Measurements from ENCODE around the gene COG4. TPM values are rescaled to one million over a fixed set of nuclear protein-coding genes. Genes with fewer than 3 reads are reported as not detected.

The COG4 gene
- total RNA-seq, 1 donor from 2014 or later = 45.3 TPM

- H3K4me3 ChIP-seq (ENCODE audit: low read depth, low read length) = no peak overlapping the region
- no peaks in the 10 kb centered on the region for H3K27me3 ChIP-seq (ENCODE audit: control insufficient read depth, insufficient read depth, low read length)
- TF ChIP-seq, protein P1, sequence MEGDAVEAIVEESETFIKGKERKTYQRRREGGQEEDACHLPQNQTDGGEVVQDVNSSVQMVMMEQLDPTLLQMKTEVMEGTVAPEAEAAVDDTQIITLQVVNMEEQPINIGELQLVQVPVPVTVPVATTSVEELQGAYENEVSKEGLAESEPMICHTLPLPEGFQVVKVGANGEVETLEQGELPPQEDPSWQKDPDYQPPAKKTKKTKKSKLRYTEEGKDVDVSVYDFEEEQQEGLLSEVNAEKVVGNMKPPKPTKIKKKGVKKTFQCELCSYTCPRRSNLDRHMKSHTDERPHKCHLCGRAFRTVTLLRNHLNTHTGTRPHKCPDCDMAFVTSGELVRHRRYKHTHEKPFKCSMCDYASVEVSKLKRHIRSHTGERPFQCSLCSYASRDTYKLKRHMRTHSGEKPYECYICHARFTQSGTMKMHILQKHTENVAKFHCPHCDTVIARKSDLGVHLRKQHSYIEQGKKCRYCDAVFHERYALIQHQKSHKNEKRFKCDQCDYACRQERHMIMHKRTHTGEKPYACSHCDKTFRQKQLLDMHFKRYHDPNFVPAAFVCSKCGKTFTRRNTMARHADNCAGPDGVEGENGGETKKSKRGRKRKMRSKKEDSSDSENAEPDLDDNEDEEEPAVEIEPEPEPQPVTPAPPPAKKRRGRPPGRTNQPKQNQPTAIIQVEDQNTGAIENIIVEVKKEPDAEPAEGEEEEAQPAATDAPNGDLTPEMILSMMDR (IDR thresholded peaks at IDR 0.05; ENCODE audit: insufficient read depth, low read length, severe bottlenecking) = no peak
- DNase-seq (ENCODE audit: low read depth) (no peak), FAIRE-seq (no peak)
- peaks cover 4% of the 10 kb centered on the region for H3K36me3 ChIP-seq (ENCODE audit: control insufficient read depth, insufficient read depth, low read length)
These were observed 53.0 kb downstream of the COG4 start for GRCh38 chr16:70470141-70470926.

- Histone ChIP-seq H3K36me3 (ENCODE audit: control insufficient read depth, insufficient read depth, low read length) (peaks cover 6% of the 10 kb centered on the region), H3K27me3 (ENCODE audit: control insufficient read depth, insufficient read depth, low read length) (no peaks in the 10 kb centered on the region), H3K4me3 (ENCODE audit: low read depth, low read length) (no peak overlapping the region)
- TF ChIP-seq, protein P1 (IDR thresholded peaks at IDR 0.05; ENCODE audit: insufficient read depth, low read length, severe bottlenecking) = no peak
- no peak for DNase-seq (ENCODE audit: low read depth)
- no peak for FAIRE-seq
These were observed 54.4 kb downstream of the COG4 start for GRCh38 chr16:70468776-70469525.

DNA sequence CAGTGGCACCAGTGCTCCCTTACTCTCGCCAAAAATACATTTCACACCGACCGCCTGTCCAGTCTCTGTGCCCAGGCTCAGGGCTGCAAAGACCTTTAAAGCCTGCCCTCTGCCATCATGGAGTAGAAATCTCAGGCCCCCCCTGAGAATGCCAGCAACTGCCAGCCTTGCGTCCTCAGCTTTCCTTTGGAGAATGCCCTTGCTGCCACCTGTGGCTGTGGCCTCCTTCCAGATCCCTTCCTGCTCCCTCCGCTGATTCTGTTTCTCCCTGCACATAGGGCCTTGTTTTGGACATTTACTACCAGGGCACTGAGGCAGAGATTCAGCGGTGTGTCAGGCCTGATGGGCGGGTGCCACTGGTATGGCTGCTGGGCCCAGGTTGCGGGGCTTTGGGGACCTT is 55.7 kb downstream of the COG4 start:
- Histone ChIP-seq H3K27me3 (ENCODE audit: control insufficient read depth, insufficient read depth, low read length) (no peaks in the 10 kb centered on the region), H3K4me3 (ENCODE audit: low read depth, low read length) (no peak overlapping the region), H3K36me3 (ENCODE audit: control insufficient read depth, insufficient read depth, low read length) (peaks cover 9% of the 10 kb centered on the region)
- FAIRE-seq (no peak), DNase-seq (ENCODE audit: low read depth) (no peak)
- TF ChIP-seq, protein P1 (IDR thresholded peaks at IDR 0.05; ENCODE audit: insufficient read depth, low read length, severe bottlenecking) = no peak

DNA sequence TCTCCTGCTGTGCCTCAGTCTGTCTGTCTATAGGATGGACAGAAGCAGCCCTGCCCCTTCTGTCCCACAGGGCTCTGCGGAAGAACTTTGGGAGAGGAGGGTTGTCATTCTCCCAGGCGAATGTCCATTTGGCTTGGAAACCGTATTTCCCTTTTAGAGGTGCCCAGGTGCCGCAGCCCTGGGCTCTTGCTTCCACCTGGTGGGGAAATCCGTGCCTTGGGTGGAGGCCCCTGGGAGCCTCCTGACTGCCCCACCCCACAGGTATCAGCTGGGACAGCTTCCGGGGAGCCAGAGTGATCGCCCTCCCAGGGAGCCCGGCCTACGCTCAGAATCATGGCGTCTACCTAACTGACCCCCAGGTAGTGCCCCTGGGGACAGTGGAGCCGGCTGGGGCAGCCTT is 56.2 kb downstream of the COG4 start:
- no peak for DNase-seq (ENCODE audit: low read depth)
- H3K36me3 ChIP-seq (ENCODE audit: control insufficient read depth, insufficient read depth, low read length) = peaks cover 8% of the 10 kb centered on the region
- H3K27me3 ChIP-seq (ENCODE audit: control insufficient read depth, insufficient read depth, low read length) = no peaks in the 10 kb centered on the region
- TF ChIP-seq, protein P1 (IDR thresholded peaks at IDR 0.05; ENCODE audit: insufficient read depth, low read length, severe bottlenecking) = no peak
- H3K4me3 ChIP-seq (ENCODE audit: low read depth, low read length) = no peak overlapping the region
- FAIRE-seq = no peak

DNA sequence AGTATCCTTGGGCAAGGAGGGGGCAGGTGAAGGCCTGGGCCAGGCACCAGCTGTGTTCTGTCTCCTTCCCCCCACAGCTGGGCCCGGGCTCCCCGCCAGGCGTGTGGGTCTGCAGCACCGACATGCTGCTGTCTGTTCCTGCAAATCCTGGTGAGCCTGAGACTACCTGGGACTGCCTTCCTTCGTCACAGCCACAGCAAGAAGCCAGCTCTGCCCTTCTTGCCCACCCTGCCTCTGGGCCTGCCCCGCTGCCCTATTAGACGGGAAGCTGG is 56.6 kb downstream of the COG4 start:
- TF ChIP-seq, protein P1 (IDR thresholded peaks at IDR 0.05; ENCODE audit: insufficient read depth, low read length, severe bottlenecking) = no peak
- H3K27me3 ChIP-seq (ENCODE audit: control insufficient read depth, insufficient read depth, low read length) = no peaks in the 10 kb centered on the region
- H3K4me3 ChIP-seq (ENCODE audit: low read depth, low read length) = no peak overlapping the region
- FAIRE-seq (no peak), DNase-seq (ENCODE audit: low read depth) (no peak)
- H3K36me3 ChIP-seq (ENCODE audit: control insufficient read depth, insufficient read depth, low read length) = peaks cover 8% of the 10 kb centered on the region
